GM18867 (cell line): ENCODE data around the gene PLCH2.
A peak's percentile ranks its signal among the peaks of the same experiment; 100 is the strongest.

Experiments
- ATAC-seq: cut with Tn5 transposase; IDR thresholded peaks from one replicate; pipeline ENCODE4 v1.9.1; 2021; ENCODE audit warnings: mild to moderate bottlenecking, moderate library complexity; ENCODE audit not compliant: unreplicated experiment

PLCH2 gene

GRCh38 chr1:2512862-2513421, 36.9 kb downstream of the PLCH2 start:
- no peak for ATAC-seq

GRCh38 chr1:2513939-2514652, 38.0 kb downstream of the PLCH2 start:
- no peak for ATAC-seq

DNA sequence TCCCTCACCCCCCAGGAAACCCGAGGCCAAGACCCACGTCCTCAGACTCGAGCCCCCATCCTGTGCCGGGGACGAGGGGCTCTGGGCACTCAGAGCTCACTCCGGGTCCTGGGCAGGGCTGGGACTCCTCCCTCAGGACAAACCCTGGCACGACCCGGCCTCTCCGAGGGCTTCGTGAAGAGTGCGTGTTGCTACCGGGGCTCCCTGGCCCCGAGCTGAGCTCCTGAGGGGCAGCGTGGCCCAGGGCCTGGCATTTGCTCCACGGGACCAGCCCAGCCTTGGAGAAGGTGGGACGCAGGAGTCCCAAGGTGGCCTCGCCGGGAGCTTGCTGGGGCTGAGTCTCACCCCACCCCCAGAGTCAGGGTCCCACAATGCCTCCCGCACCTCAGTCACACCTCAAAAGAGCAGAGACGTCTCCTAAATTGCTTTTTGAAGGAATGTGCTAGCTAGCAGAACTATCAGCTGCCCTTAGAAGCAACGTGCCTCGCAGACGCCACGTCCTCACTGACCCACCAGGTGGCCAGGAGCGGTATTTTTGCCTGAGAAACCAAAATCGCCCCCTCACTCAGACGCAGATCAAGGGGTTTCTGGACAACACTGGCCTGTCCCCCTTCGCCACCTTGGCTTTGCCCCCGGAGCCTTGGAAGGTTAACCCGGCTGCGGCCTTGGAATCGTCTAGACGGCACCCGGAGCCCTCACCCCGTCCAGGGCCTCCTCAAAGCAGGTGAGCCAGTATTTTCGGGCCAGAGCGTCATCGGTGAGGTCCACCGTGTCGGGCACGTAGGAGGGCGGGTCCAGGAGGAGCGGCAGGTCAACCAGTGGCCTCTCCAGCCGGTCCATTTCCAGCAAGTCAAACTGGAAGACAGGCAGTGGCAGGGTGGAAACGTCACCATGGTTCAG, 39.0 kb downstream of the PLCH2 start:
- ATAC-seq = no peak

GRCh38 chr1:2515763-2516080, 39.6 kb downstream of the PLCH2 start:
- ATAC-seq = no peak

DNA sequence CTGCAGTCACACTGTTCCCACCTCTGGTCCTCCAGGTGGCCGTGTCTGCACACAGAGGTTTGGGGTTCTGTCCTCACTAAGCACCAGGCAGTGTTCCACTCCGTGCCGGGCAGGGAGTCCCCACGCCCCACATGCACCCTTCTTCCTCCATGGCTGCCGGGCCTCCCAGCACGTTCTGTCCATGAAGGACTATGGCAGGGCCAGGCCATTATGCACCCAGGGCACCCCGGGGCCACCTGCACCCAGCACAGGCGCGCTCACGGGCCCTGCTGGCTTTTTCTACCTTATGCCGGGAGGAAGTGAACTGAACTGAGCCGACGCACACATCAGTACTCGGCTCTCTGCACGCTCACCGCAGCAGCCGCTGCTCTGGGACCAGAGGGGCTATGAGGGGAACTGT, 40.0 kb downstream of the PLCH2 start:
- ATAC-seq = no peak

- ATAC-seq = no peak
These were observed 40.9 kb downstream of the PLCH2 start for GRCh38 chr1:2516946-2517345.

DNA sequence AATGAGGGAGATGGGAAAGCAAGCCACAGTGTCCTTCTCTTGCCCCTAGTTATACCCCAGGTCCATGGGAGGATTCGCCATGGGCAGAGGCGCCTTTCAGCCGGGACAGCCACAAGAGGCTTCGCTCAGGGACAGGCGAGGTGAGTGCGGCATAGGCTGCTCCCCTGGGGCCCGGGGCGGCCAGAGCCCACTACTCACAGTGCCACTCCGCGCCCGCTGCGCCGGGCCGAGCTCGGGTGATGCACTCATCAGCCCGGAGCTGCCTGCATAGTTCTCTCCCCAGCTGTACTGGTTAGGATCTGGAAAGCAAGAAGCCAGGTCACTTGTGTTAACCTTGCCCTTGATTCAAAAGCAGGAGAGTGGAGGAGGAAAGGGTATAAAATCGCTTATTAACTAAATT, 41.9 kb downstream of the PLCH2 start:
- ATAC-seq = no peak

- ATAC-seq = no peak
These were observed 42.4 kb downstream of the PLCH2 start for GRCh38 chr1:2518528-2518927.

- no peak for ATAC-seq
These were observed 43.1 kb downstream of the PLCH2 start for GRCh38 chr1:2519029-2519685.

GRCh38 chr1:2519729-2520128, 43.6 kb downstream of the PLCH2 start:
- no peak for ATAC-seq

DNA sequence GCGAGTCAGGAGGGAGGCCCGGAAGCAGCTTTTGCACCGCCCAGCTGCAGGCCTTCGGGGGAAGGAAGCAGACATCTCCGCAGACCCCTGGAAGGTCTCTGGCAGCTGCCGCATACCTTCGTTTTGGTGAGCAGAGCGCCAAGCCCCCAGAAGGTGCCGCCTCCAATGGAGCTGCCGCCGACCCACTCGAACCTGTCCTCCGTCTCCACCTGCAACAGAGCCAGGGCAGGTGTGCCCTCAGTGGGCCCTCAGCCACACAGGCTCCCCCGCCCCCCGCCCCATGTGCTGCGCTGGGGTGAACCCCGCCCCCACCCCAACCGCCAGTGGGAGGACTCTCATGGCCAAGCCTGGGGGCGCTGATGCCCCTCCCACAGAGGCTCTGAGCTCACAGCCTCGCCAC, 44.1 kb downstream of the PLCH2 start:
- no peak for ATAC-seq

DNA sequence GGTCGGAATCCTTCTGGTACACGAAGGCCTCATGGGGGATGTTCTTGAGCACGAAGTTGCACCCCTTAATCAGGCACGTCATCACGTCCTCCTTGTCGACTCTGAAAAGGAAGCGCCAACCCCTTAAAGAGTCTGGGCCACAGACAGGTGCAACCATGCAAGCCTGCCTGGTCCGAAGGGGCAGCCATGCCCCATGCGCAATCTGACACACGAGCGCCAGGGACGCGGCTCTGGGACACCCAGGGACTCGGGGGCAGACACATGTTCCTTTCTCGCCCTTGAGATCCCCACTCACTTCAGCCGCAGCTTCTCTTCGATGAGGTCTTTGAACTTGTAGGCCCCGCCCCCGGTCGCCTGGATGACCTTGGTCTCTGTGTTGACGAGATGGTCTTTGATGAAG, 44.7 kb downstream of the PLCH2 start:
- no peak for ATAC-seq

GRCh38 chr1:2522230-2522629, 46.1 kb downstream of the PLCH2 start:
- no peak for ATAC-seq

DNA sequence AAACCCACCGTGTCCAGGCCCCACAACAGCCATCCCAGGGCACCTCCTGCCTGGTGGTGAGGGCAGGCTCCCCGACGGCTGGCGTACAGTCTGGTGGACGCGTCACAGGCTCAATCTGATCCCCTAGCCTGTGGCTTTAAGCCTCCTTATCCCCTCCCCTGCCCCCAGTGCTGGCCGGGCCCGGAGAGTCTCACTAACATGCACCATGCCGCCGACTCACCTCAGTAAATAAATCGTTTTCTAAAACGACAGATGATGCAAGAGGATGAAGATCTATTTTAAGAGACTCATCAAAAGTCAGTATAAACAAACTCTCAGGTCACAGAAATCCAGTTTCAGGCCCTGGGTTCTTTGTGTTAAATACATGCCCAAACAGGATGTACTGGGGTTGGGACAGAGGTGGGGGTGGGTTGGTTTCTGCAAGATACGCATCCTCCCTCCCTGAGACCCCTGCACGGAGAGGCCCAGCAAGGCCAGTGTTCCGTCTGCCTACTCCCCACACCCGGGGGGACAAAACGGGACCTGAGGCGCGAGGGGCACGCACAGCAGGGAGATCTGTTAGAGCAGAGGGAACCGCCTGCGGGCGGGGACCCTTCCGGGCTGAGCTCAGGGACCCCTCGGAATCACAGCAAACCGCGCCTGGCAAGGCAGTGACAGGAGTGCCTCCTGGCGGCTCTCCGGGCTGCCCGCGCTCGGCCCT, 47.3 kb downstream of the PLCH2 start:
- ATAC-seq = no peak

GRCh38 chr1:2523891-2524609, 48.0 kb downstream of the PLCH2 start:
- ATAC-seq = no peak

DNA sequence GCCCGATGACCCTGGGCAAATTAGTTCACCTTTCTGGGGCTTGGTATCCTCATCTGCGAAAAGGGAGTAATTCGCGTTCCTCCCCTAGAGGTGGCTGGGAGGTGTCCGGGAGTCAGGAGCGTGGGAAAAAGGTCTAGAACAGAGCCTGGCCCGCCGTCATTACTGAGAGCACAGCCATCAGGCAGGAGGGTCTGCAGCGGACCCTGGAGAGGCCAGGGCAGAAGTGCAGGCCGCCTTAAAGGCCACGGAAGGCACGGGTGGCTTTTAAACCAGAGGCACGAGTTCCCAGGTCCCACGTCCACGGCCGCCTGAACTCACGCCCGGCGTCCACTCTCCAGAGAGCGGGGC, 49.5 kb downstream of the PLCH2 start:
- no peak for ATAC-seq

DNA sequence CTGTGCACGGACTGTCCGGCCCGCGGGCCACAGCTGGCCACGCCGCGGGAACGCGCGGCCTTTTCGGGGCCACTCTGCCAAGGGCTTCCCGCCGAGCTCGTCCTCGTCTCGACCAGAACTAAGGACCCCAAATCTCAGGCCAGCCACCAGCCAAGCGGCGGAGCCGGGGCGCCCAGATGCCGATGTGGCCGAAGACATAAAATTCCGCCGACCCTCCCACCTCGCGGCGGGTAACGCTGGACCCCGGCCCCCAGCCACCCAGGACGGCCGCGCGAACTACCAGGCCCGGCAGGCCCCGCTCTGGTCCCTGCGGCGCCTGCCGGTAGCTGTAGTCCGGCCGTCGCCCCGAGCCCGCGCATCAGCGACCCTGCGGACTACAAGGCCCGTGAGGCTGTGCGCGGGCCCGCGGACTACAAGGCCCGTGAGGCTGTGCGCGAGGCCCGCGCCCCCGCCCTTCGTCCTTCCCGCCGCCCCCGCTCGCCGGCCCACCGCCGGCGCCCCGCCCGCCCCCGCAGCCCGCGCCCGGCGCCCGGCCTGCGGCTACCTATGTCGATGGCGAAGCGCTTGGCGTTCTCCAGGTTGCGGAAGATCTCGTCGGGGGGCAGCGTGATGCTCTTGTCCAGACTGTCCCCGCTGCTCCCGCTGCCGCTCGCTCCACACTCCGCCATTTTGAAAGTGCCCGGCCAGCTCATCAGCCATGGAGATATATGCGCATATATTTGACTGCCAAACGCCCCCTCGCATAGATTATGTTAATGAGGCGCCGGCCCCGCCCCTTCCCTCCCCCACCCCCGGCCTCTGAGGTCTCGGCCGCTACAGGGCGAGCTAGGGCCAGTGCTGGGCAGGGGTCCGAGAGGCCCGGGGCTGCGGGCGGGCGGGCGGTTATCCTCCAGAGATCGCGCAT, 50.1 kb downstream of the PLCH2 start, which contains the start of gene PANK4:
PANK4 (minus strand) TSS at position 677 of the 904 bp plus-strand sequence; CDS start at position 668, 9 bp downstream.
- ATAC-seq = peak; percentile 86

DNA sequence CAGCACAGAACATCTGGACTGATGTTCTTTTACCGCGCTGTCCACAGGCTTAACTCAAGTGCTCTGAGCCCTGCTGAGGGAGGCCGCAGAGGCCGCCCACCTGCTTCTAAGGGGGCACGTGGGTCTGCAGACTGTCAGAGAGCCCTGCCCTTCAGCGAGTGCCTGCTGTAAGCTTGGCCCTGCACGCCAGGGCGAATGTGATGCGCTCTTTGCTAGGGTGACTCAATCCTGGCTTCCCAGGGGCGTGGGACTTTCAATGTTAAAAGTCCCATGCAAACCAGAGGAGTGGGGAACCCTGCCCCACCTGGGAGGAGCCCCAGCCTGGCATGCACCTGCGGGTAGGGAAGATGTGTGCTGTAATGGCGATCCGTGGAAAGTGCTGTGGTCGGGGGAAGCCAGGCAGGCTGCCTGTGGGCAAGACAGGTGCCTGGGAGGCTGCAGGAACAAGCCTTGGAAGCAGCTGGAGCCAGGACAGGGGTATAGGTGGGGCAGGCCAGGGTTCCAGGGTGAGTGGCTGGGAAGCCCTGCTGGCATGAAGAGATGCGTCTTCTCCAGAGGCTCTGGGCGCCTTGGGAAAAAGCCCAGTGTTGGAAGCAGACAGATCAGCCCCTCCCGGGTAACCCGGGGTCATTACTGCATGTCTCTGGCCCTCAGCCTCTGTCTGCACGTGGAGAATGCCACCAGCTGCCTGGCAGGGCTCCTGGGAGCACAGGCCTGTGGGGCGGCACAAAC, 50.9 kb downstream of the PLCH2 start:
- peak; percentile 25 for ATAC-seq

GRCh38 chr1:2527556-2527860, 51.4 kb downstream of the PLCH2 start:
- no peak for ATAC-seq
